OCI-LY1 (cell line): ENCODE measurements around the gene LAMA5.

Experiments
- H2AFZ ChIP-seq: fragments of 200-600 bp; sonication (generic), shearing (Covaris generic); 2 replicates; pipeline ENCODE4 v1.6.0; 2014; ENCODE audit warnings: antibody characterized with exemption, mild to moderate bottlenecking, low read length
- H3F3A ChIP-seq: fragments of 200-600 bp; sonication (generic), shearing (Covaris generic); 2 replicates; pipeline ENCODE4 v1.6.0; 2014; ENCODE audit warnings: mild to moderate bottlenecking, antibody characterized with exemption, low read length, moderate library complexity; ENCODE audit not compliant: insufficient read depth
- H3K27ac ChIP-seq: fragments of 200-600 bp; sonication (generic); 2 replicates; pipeline ENCODE4 v1.5.1; 2014; ENCODE audit warnings: low read length, mixed run types, mild to moderate bottlenecking, low read depth; ENCODE audit not compliant: poor library complexity, severe bottlenecking
- H3K27me3 ChIP-seq: fragments of 200-600 bp; sonication (generic); 2 replicates; pipeline ENCODE4 v1.6.0; 2014; ENCODE audit warnings: antibody characterized with exemption, mild to moderate bottlenecking, low read length, moderate library complexity; ENCODE audit not compliant: insufficient read depth
- H3K36me3 ChIP-seq: fragments of 200-600 bp; sonication (generic); 2 replicates; pipeline ENCODE4 v1.6.1; 2014; ENCODE audit warnings: mild to moderate bottlenecking, antibody characterized with exemption, low read length, moderate library complexity, mixed read lengths; ENCODE audit not compliant: insufficient read depth
- H3K4me1 ChIP-seq: fragments of 200-600 bp; sonication (generic); 2 replicates; pipeline ENCODE4 v1.5.1; 2014; ENCODE audit warnings: mild to moderate bottlenecking, low read length, moderate library complexity; ENCODE audit not compliant: insufficient read depth, severe bottlenecking
- H3K4me2 ChIP-seq: fragments of 200-600 bp; sonication (generic), shearing (Covaris generic); 2 replicates; pipeline ENCODE4 v1.6.1; 2014; ENCODE audit warnings: low read length
- H3K4me3 ChIP-seq: fragments of 200-600 bp; sonication (generic); 2 replicates; pipeline ENCODE4 v1.5.1; 2014; ENCODE audit warnings: low read length, low read depth, mild to moderate bottlenecking, mixed read lengths; ENCODE audit not compliant: poor library complexity, severe bottlenecking
- H3K79me2 ChIP-seq: fragments of 200-600 bp; shearing (Covaris generic); 2 replicates; pipeline ENCODE4 v1.6.1; 2016; ENCODE audit warnings: mixed run types, low read length, mixed read lengths; ENCODE audit not compliant: insufficient read depth
- H3K9ac ChIP-seq: fragments of 200-600 bp; sonication (generic), shearing (Covaris generic); 2 replicates; pipeline ENCODE4 v1.6.1; 2014; ENCODE audit warnings: mild to moderate bottlenecking, low read length, mixed read lengths
- H3K9me2 ChIP-seq: fragments of 200-600 bp; sonication (generic), shearing (Covaris generic); 2 replicates; pipeline ENCODE4 v1.6.1; 2014; ENCODE audit warnings: low read depth, mild to moderate bottlenecking, low read length, mixed read lengths
- H3K9me3 ChIP-seq: fragments of 200-600 bp; shearing (Covaris generic); 2 replicates; pipeline ENCODE4 v1.6.1; 2014; ENCODE audit warnings: low read length, mixed read lengths
- H4K20me1 ChIP-seq: fragments of 200-600 bp; sonication (generic), shearing (Covaris generic); 2 replicates; pipeline ENCODE4 v1.6.0; 2016; ENCODE audit warnings: mild to moderate bottlenecking, low read length; ENCODE audit not compliant: insufficient read depth
- EZH2 ChIP-seq: fragments of 200-600 bp; sonication (generic), shearing (Covaris generic); IDR thresholded peaks from 2 replicates; pipeline ENCODE4 v1.8.0; 2017; ENCODE audit warnings: borderline replicate concordance, mixed run types, mild to moderate bottlenecking, antibody characterized with exemption, low read length, moderate library complexity, mixed read lengths
- TF ChIP-seq, protein P1 (sequence below): fragments of 200-600 bp; sonication (generic), shearing (Covaris generic); IDR thresholded peaks from 2 replicates; pipeline ENCODE4 v1.5.1; 2017; ENCODE audit warnings: mild to moderate bottlenecking, antibody characterized with exemption, low read length, moderate library complexity, mixed read lengths

LAMA5 gene

DNA sequence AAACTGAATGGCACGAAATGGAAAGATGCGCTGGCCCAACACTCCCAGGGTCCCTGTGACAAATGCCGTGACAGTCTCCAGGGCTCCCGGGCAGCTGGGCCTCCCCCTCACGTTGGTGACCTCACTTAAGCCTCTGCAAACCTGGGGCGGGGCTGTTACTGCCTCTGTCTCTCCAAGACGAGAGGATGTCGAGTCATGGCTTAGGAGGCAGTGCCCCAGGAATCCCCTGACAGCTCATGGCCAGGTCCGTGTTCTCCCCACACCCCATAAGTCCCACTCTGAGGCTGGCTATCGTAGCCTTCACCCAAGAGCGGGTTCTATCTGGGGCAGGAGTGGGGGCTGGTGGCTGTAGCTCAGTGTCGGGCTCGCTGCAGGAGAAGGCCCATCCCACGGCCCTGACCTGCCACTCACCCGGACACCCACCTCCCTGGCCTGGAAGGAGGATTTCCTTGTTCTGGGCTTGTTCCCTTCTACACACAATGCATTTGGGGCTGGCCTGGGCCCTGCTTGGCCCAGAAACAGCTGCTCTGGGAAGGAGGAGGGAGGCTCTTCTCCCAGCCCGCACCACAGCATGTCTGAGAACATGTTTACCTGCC is 14.2 kb upstream of the LAMA5 start:
- Histone ChIP-seq H3K79me2 (peaks cover 9% of the 10 kb centered on the region), H2AFZ (no peak overlapping the region)

GRCh38 chr20:62378215-62378614 is 11.1 kb upstream of the LAMA5 start:
- Histone ChIP-seq H3K4me2 (no peak overlapping the region), H3K79me2 (no peaks in the 10 kb centered on the region), H4K20me1 (no peaks in the 10 kb centered on the region), H3K9ac (no peak overlapping the region), H3K9me2 (no peaks in the 10 kb centered on the region), H3K4me3 (no peak overlapping the region), H3K9me3 (no peaks in the 10 kb centered on the region), H3K27me3 (no peaks in the 10 kb centered on the region), H3K4me1 (no peaks in the 10 kb centered on the region), H3K36me3 (peaks cover 12% of the 10 kb centered on the region), H3K27ac (no peak overlapping the region), H3F3A (no peaks in the 10 kb centered on the region), H2AFZ (no peak overlapping the region)
- TF ChIP-seq, protein P1, sequence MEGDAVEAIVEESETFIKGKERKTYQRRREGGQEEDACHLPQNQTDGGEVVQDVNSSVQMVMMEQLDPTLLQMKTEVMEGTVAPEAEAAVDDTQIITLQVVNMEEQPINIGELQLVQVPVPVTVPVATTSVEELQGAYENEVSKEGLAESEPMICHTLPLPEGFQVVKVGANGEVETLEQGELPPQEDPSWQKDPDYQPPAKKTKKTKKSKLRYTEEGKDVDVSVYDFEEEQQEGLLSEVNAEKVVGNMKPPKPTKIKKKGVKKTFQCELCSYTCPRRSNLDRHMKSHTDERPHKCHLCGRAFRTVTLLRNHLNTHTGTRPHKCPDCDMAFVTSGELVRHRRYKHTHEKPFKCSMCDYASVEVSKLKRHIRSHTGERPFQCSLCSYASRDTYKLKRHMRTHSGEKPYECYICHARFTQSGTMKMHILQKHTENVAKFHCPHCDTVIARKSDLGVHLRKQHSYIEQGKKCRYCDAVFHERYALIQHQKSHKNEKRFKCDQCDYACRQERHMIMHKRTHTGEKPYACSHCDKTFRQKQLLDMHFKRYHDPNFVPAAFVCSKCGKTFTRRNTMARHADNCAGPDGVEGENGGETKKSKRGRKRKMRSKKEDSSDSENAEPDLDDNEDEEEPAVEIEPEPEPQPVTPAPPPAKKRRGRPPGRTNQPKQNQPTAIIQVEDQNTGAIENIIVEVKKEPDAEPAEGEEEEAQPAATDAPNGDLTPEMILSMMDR: no peak
- no peak for TF ChIP-seq EZH2

More for the DNA sequence above, 14.2 kb upstream of the LAMA5 start:
- Histone ChIP-seq H3K4me3 (no peak overlapping the region), H3K9me2 (no peaks in the 10 kb centered on the region), H3F3A (no peaks in the 10 kb centered on the region), H3K27ac (no peak overlapping the region), H3K9me3 (no peaks in the 10 kb centered on the region), H3K27me3 (no peaks in the 10 kb centered on the region), H3K9ac (no peak overlapping the region), H3K4me1 (peaks cover 7% of the 10 kb centered on the region), H3K36me3 (peaks cover 12% of the 10 kb centered on the region), H4K20me1 (no peaks in the 10 kb centered on the region), H3K4me2 (no peak overlapping the region)
- TF ChIP-seq EZH2: no peak
- TF ChIP-seq, protein P1: no peak

- Histone ChIP-seq H3K4me3 (no peak overlapping the region), H3K36me3 (peaks cover 12% of the 10 kb centered on the region), H3K27me3 (no peaks in the 10 kb centered on the region), H4K20me1 (no peaks in the 10 kb centered on the region), H3K9ac (no peak overlapping the region), H3K4me1 (no peaks in the 10 kb centered on the region), H3K9me2 (no peaks in the 10 kb centered on the region), H3K4me2 (no peak overlapping the region), H3F3A (no peaks in the 10 kb centered on the region), H3K9me3 (no peaks in the 10 kb centered on the region), H2AFZ (no peak overlapping the region), H3K27ac (no peak overlapping the region), H3K79me2 (no peaks in the 10 kb centered on the region)
- TF ChIP-seq, protein P1: no peak
- TF ChIP-seq EZH2: no peak
Measured at GRCh38 chr20:62377615-62378178, 10.6 kb upstream of the LAMA5 start.
